ENCODE measurements around the gene BNC2.

BNC2 gene

GRCh38 chr9:16594787-16595186, 275.7 kb downstream of the BNC2 start (continued):
- TF ChIP-seq, protein P1, sequence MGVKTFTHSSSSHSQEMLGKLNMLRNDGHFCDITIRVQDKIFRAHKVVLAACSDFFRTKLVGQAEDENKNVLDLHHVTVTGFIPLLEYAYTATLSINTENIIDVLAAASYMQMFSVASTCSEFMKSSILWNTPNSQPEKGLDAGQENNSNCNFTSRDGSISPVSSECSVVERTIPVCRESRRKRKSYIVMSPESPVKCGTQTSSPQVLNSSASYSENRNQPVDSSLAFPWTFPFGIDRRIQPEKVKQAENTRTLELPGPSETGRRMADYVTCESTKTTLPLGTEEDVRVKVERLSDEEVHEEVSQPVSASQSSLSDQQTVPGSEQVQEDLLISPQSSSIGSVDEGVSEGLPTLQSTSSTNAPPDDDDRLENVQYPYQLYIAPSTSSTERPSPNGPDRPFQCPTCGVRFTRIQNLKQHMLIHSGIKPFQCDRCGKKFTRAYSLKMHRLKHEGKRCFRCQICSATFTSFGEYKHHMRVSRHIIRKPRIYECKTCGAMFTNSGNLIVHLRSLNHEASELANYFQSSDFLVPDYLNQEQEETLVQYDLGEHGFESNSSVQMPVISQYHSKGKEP (tag by site-specific recombination; IDR thresholded peaks at IDR 0.05) = no peak
- TF ChIP-seq, protein P2, sequence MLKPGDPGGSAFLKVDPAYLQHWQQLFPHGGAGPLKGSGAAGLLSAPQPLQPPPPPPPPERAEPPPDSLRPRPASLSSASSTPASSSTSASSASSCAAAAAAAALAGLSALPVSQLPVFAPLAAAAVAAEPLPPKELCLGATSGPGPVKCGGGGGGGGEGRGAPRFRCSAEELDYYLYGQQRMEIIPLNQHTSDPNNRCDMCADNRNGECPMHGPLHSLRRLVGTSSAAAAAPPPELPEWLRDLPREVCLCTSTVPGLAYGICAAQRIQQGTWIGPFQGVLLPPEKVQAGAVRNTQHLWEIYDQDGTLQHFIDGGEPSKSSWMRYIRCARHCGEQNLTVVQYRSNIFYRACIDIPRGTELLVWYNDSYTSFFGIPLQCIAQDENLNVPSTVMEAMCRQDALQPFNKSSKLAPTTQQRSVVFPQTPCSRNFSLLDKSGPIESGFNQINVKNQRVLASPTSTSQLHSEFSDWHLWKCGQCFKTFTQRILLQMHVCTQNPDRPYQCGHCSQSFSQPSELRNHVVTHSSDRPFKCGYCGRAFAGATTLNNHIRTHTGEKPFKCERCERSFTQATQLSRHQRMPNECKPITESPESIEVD (tag by site-specific recombination; IDR thresholded peaks at IDR 0.05) = no peak
- TF ChIP-seq ZNF449 (tag by site-specific recombination; IDR thresholded peaks at IDR 0.05) = no peak
- no peak for TF ChIP-seq ZNF416 (tag by site-specific recombination; IDR thresholded peaks at IDR 0.05)
- TF ChIP-seq ZNF202 (tag by site-specific recombination; IDR thresholded peaks at IDR 0.05; ENCODE audit: borderline replicate concordance) = no peak
- no peak for TF ChIP-seq ZNF266 (tag by site-specific recombination; IDR thresholded peaks at IDR 0.05; ENCODE audit: low read depth)

- POLR2A ChIA-PET = no interaction called here
- TF ChIP-seq, protein P3, sequence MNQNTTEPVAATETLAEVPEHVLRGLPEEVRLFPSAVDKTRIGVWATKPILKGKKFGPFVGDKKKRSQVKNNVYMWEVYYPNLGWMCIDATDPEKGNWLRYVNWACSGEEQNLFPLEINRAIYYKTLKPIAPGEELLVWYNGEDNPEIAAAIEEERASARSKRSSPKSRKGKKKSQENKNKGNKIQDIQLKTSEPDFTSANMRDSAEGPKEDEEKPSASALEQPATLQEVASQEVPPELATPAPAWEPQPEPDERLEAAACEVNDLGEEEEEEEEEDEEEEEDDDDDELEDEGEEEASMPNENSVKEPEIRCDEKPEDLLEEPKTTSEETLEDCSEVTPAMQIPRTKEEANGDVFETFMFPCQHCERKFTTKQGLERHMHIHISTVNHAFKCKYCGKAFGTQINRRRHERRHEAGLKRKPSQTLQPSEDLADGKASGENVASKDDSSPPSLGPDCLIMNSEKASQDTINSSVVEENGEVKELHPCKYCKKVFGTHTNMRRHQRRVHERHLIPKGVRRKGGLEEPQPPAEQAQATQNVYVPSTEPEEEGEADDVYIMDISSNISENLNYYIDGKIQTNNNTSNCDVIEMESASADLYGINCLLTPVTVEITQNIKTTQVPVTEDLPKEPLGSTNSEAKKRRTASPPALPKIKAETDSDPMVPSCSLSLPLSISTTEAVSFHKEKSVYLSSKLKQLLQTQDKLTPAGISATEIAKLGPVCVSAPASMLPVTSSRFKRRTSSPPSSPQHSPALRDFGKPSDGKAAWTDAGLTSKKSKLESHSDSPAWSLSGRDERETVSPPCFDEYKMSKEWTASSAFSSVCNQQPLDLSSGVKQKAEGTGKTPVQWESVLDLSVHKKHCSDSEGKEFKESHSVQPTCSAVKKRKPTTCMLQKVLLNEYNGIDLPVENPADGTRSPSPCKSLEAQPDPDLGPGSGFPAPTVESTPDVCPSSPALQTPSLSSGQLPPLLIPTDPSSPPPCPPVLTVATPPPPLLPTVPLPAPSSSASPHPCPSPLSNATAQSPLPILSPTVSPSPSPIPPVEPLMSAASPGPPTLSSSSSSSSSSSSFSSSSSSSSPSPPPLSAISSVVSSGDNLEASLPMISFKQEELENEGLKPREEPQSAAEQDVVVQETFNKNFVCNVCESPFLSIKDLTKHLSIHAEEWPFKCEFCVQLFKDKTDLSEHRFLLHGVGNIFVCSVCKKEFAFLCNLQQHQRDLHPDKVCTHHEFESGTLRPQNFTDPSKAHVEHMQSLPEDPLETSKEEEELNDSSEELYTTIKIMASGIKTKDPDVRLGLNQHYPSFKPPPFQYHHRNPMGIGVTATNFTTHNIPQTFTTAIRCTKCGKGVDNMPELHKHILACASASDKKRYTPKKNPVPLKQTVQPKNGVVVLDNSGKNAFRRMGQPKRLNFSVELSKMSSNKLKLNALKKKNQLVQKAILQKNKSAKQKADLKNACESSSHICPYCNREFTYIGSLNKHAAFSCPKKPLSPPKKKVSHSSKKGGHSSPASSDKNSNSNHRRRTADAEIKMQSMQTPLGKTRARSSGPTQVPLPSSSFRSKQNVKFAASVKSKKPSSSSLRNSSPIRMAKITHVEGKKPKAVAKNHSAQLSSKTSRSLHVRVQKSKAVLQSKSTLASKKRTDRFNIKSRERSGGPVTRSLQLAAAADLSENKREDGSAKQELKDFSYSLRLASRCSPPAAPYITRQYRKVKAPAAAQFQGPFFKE (tag by site-specific recombination; IDR thresholded peaks at IDR 0.05; ENCODE audit: borderline replicate concordance) = no peak
- no peak overlapping the region for H3K27ac ChIP-seq (ENCODE audit: extremely low read depth, low read depth, low read length)
- H3K36me3 ChIP-seq (ENCODE audit: control insufficient read depth in 2 of 2, insufficient read depth in 1 of 2, low read length in 2 of 2) = no peaks in the 10 kb centered on the region; a peak in 1 of 3 replicates
- no peaks in the 10 kb centered on the region for H3K4me1 ChIP-seq (ENCODE audit: control insufficient read depth, insufficient read depth, low read length)
- no peak overlapping the region for H3K4me3 ChIP-seq (ENCODE audit: low read depth, low read length)
- no peaks in the 10 kb centered on the region for H3K9me3 ChIP-seq (ENCODE audit: control insufficient read depth, insufficient read depth, low read depth, low read length)
- CTCF ChIA-PET = no interaction called here
Observed at GRCh38 chr9:16593746-16594145, 276.7 kb downstream of the BNC2 start.

GRCh38 chr9:16591092-16591491, 279.4 kb downstream of the BNC2 start:
- Histone ChIP-seq H3K36me3 (ENCODE audit: control insufficient read depth in 2 of 2, insufficient read depth in 1 of 2, low read length in 2 of 2) (no peaks in the 10 kb centered on the region; a peak in 1 of 3 replicates), H3K27ac (ENCODE audit: extremely low read depth, low read depth, low read length) (no peak overlapping the region), H3K9me3 (ENCODE audit: control insufficient read depth, insufficient read depth, low read depth, low read length) (no peaks in the 10 kb centered on the region), H3K4me3 (ENCODE audit: low read depth, low read length) (no peak overlapping the region), H3K4me1 (ENCODE audit: control insufficient read depth, insufficient read depth, low read length) (no peaks in the 10 kb centered on the region)
- TF ChIP-seq ZNF416 (tag by site-specific recombination; IDR thresholded peaks at IDR 0.05) (no peak), ZNF169 (tag by site-specific recombination; IDR thresholded peaks at IDR 0.05) (no peak), ZNF623 (tag by site-specific recombination; IDR thresholded peaks at IDR 0.05) (no peak), ZNF184 (tag by site-specific recombination; IDR thresholded peaks at IDR 0.05) (no peak)
- TF ChIP-seq, protein P4, sequence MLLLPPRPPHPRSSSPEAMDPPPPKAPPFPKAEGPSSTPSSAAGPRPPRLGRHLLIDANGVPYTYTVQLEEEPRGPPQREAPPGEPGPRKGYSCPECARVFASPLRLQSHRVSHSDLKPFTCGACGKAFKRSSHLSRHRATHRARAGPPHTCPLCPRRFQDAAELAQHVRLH (tag by site-specific recombination; IDR thresholded peaks at IDR 0.05) = no peak
- ChIA-PET POLR2A (no interaction called here), CTCF (no interaction called here)

All from HEK293 (cell line).